GM23248 (cell line): Measurements from ENCODE around the gene GBP2. TPM values are rescaled to one million over a fixed set of nuclear protein-coding genes. Genes with fewer than 3 reads are reported as not detected.

Experiments used
- DNase-seq: peaks from one replicate; pipeline ENCODE4 v3.0.0-alpha.2; 2015
- H2AFZ ChIP-seq: fragments of 200-600 bp; sonication (generic); 2 replicates; pipeline ENCODE4 v1.6.1; 2016; ENCODE audit warnings: antibody characterized with exemption
- H3F3A ChIP-seq: fragments of 200-600 bp; sonication (generic); 2 replicates; pipeline ENCODE4 v1.6.1; 2016; ENCODE audit warnings: mild to moderate bottlenecking, antibody characterized with exemption, mixed run types; ENCODE audit not compliant: insufficient read depth
- H3K27ac ChIP-seq: fragments of 200-600 bp; sonication (generic); 2 replicates; pipeline ENCODE4 v1.5.1; 2016; ENCODE audit warnings: mild to moderate bottlenecking
- H3K27me3 ChIP-seq: fragments of 200-600 bp; sonication (generic); replicated peaks from 2 replicates; pipeline ENCODE4 v1.6.1; 2016; ENCODE audit warnings: mild to moderate bottlenecking; ENCODE audit not compliant: insufficient read depth
- H3K36me3 ChIP-seq: fragments of 200-600 bp; sonication (generic); 2 replicates; pipeline ENCODE4 v1.6.1; 2016; ENCODE audit warnings: low read depth, mild to moderate bottlenecking
- H3K4me1 ChIP-seq: fragments of 200-600 bp; sonication (generic); 2 replicates; pipeline ENCODE4 v1.6.1; 2016; ENCODE audit warnings: mild to moderate bottlenecking; ENCODE audit not compliant: insufficient read depth
- H3K4me2 ChIP-seq: fragments of 200-600 bp; sonication (generic); one replicate; pipeline ENCODE4 v1.6.1; 2016; ENCODE audit warnings: mild to moderate bottlenecking; ENCODE audit not compliant: unreplicated experiment
- H3K4me3 ChIP-seq: fragments of 200-600 bp; sonication (generic); 2 replicates; pipeline ENCODE4 v1.5.1; 2016; ENCODE audit warnings: mild to moderate bottlenecking
- H3K79me2 ChIP-seq: fragments of 200-600 bp; sonication (generic); 2 replicates; pipeline ENCODE4 v1.6.1; 2016; ENCODE audit warnings: mild to moderate bottlenecking; ENCODE audit not compliant: insufficient read depth
- H3K9ac ChIP-seq: fragments of 200-600 bp; sonication (generic); 2 replicates; pipeline ENCODE4 v1.6.1; 2016; ENCODE audit warnings: mild to moderate bottlenecking
- H3K9me2 ChIP-seq: fragments of 200-600 bp; sonication (generic); 2 replicates; pipeline ENCODE4 v1.6.1; 2016; ENCODE audit warnings: mixed run types, mild to moderate bottlenecking, moderate library complexity; ENCODE audit not compliant: insufficient read depth
- H3K9me3 ChIP-seq: fragments of 200-600 bp; sonication (generic); one replicate; pipeline ENCODE4 v1.6.1; 2017; ENCODE audit warnings: low read depth
- H4K20me1 ChIP-seq: fragments of 200-600 bp; sonication (generic); 2 replicates; pipeline ENCODE4 v1.6.0; 2016; ENCODE audit not compliant: insufficient read depth
- EZH2 ChIP-seq: fragments of 200-600 bp; sonication (generic); IDR thresholded peaks from 2 replicates; pipeline ENCODE4 v1.6.1; 2018; ENCODE audit warnings: antibody characterized with exemption, mild to moderate bottlenecking; ENCODE audit not compliant: insufficient read depth, poor library complexity, severe bottlenecking
- EZH2phosphoT487 ChIP-seq: fragments of 200-600 bp; sonication (generic); IDR thresholded peaks from 2 replicates; pipeline ENCODE4 v1.6.1; 2018; ENCODE audit warnings: antibody characterized with exemption, moderate library complexity, mild to moderate bottlenecking, low read depth; ENCODE audit not compliant: insufficient read depth
- WGBS, 2 experiments: methylation state at CpG; one replicate each; pipeline ENCODE4 v1.1.6; 2015 to 2017; ENCODE audit warnings: low lambda C conversion rate in 2 of 2, low coverage in 1 of 2; ENCODE audit errors: missing lambda C conversion rate in 2 of 2; 5-methylcytosine and 5-hydroxymethylcytosine counted together
- in situ Hi-C: fragments of 300-500 bp; cut with MboI; formaldehyde crosslinking; loops from 2 replicates; pipeline ENCODE4 v1.15.0; 2020
- polyA plus RNA-seq: library from polyadenylated mRNA; unstranded; fragments of >200 nt; fragmentation: Nextera tagmentation; extraction: Ambion mirVana; gene quantifications from 2 replicates; pipeline ENCODE4 v1.2.1, GENCODE V29; 2016
- total RNA-seq: library from RNA; depleted of rRNA; stranded (reverse); fragments of >200 nt; shearing (Covaris generic); gene quantifications from 2 replicates; pipeline ENCODE4 v1.2.3, GENCODE V29; 2014; rRNA removed

The GBP2 gene
- total and polyA plus RNA-seq, 2 experiments from 2014 or later = 3.3 to 9.3 TPM

DNA sequence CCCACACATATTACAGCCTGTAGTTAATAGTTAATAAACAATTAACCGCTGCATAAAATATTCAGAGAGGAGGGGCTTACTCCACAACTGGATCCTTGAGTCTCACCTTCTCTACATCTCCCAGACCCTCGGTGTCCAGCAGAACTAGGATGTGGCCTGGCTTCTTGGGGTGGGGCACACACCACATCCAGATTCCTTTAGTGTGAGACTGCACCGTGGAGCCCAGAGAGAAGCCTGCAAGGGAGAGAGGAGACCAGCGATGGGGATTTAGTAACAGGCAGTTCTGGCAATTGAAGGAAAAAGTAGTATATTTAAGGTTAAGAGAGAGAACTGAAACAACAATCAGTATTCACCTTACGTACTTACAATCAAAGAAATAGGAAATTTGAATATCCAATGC is 65.8 kb downstream of the GBP2 start:
- H3K27ac ChIP-seq = no peak overlapping the region
- DNase-seq = no peak
- peaks cover 20% of the 10 kb centered on the region; the same call in 1 of the 2 replicates for H3K4me1 ChIP-seq
- H3K9ac ChIP-seq = no peak overlapping the region
- H3K27me3 ChIP-seq = no peaks in the 10 kb centered on the region
- H4K20me1 ChIP-seq = no peaks in the 10 kb centered on the region
- no peaks in the 10 kb centered on the region for H3K9me3 ChIP-seq
- H2AFZ ChIP-seq = no peak overlapping the region
- no peak for TF ChIP-seq EZH2
- no peak for TF ChIP-seq EZH2phosphoT487
- peaks cover 33% of the 10 kb centered on the region for H3K36me3 ChIP-seq
- H3K79me2 ChIP-seq = peaks cover 40% of the 10 kb centered on the region
- no peak overlapping the region for H3K4me3 ChIP-seq
- in situ Hi-C loops = no loop called here
- H3K4me2 ChIP-seq = no peak overlapping the region
- WGBS, 2 experiments = 96% methylated on average over 5 of the region's 5 CpGs
- H3F3A ChIP-seq = peaks cover 18% of the 10 kb centered on the region
- H3K9me2 ChIP-seq = no peaks in the 10 kb centered on the region

Other genes with a start within 250 kb of the GBP2 start
- gene GTF2B, start 234.5 kb downstream of the GBP2 start, total RNA-seq = 25.7 and 28.9 TPM in 2 replicates
- 32.2 and 35.2 TPM in 2 replicates for gene GTF2B, start 234.5 kb downstream of the GBP2 start, polyA plus RNA-seq
- 25.3 and 36.5 TPM in 2 replicates for gene KYAT3, start 133.5 kb downstream of the GBP2 start, total RNA-seq
- 38.7 and 38.8 TPM in 2 replicates for gene KYAT3, start 133.5 kb downstream of the GBP2 start, polyA plus RNA-seq
- 7.1 and 9.4 TPM in 2 replicates for gene RBMXL1, start 133.5 kb downstream of the GBP2 start, total RNA-seq
- gene RBMXL1, start 133.5 kb downstream of the GBP2 start, polyA plus RNA-seq = 8.0 and 8.4 TPM in 2 replicates
- gene GBP3, start 103.2 kb downstream of the GBP2 start, total RNA-seq = 59.9 and 63.5 TPM in 2 replicates
- 29.9 and 33.1 TPM in 2 replicates for gene GBP3, start 103.2 kb downstream of the GBP2 start, polyA plus RNA-seq
- gene GBP1, start 60.9 kb downstream of the GBP2 start, total RNA-seq = 25.2 and 42.5 TPM in 2 replicates
- gene GBP1, start 60.9 kb downstream of the GBP2 start, polyA plus RNA-seq = 18.4 and 19.2 TPM in 2 replicates
- not detected in 2 replicates for gene GBP7, start 49.9 kb upstream of the GBP2 start, total RNA-seq
- gene GBP7, start 49.9 kb upstream of the GBP2 start, polyA plus RNA-seq = not detected in 2 replicates
- gene GBP4, start 72.8 kb upstream of the GBP2 start, total RNA-seq = not detected in 2 replicates
- gene GBP4, start 72.8 kb upstream of the GBP2 start, polyA plus RNA-seq = 0.03 TPM in 1 of 2 replicates, not detected in the other
- gene GBP5, start 146.7 kb upstream of the GBP2 start, total RNA-seq = 0.43 and 2.0 TPM in 2 replicates
- gene GBP5, start 146.7 kb upstream of the GBP2 start, polyA plus RNA-seq = 1.2 and 1.3 TPM in 2 replicates
- not detected in 2 replicates for gene GBP6, start 237.9 kb upstream of the GBP2 start, total RNA-seq
- not detected in 2 replicates for gene GBP6, start 237.9 kb upstream of the GBP2 start, polyA plus RNA-seq